ENCODE measurements around the gene ARSG. TPM values are rescaled to one million over a fixed set of nuclear protein-coding genes. Genes with fewer than 3 reads are reported as not detected.

ARSG gene
- total and polyA plus RNA-seq, 4 donors: 1.5 to 5.4 (median 2.3) TPM

DNA sequence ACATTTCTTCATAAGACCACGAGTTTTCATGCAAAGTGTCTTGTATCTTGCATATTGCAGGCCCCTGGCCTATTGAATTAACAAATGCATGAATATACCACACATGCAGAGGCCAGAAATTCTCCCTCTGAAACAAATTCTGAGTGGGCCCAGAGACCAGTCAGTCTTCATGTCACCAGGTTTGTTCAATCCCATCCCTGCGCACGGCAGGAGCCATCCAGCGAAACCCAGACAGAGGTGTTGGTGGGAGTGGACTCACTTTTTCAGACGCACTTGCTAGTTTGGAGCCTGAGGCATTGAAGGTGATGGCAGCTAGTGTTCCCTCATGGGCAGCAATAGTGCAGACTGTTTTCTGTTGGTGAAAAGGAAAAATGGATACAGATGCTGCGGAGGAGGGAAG, 144.1 kb downstream of the ARSG start:
- Histone ChIP-seq H3K4me1 (ENCODE audit: control insufficient read depth in 4 of 4, insufficient read depth in 4 of 4, low read length in 3 of 4) (peaks cover 0 to 21% (median 10%) of the 10 kb centered on the region in 4 donors), H3K27ac (ENCODE audit: low read depth in 1 of 2, low read length in 2 of 2) (no peak overlapping the region), H3K4me3 (ENCODE audit: low read depth in 1 of 3, low read length in 3 of 3) (no peak overlapping the region), H3K36me3 (ENCODE audit: control insufficient read depth in 4 of 4, insufficient read depth in 3 of 4, low read depth in 1 of 4, low read length in 3 of 4) (peaks cover 2 to 28% (median 19%) of the 10 kb centered on the region in 4 donors), H3K9me3 (ENCODE audit: control insufficient read depth in 4 of 4, low read length in 3 of 4) (no peaks in the 10 kb centered on the region), H3K9ac (ENCODE audit: low read depth in 1 of 2, low read length in 2 of 2) (no peak overlapping the region), H3K27me3 (ENCODE audit: control insufficient read depth in 4 of 4, insufficient read depth in 4 of 4, low read length in 3 of 4) (no peaks in the 10 kb centered on the region)
- TF ChIP-seq NR2F2 (IDR thresholded peaks at IDR 0.05): no peak
- TF ChIP-seq, protein P1, sequence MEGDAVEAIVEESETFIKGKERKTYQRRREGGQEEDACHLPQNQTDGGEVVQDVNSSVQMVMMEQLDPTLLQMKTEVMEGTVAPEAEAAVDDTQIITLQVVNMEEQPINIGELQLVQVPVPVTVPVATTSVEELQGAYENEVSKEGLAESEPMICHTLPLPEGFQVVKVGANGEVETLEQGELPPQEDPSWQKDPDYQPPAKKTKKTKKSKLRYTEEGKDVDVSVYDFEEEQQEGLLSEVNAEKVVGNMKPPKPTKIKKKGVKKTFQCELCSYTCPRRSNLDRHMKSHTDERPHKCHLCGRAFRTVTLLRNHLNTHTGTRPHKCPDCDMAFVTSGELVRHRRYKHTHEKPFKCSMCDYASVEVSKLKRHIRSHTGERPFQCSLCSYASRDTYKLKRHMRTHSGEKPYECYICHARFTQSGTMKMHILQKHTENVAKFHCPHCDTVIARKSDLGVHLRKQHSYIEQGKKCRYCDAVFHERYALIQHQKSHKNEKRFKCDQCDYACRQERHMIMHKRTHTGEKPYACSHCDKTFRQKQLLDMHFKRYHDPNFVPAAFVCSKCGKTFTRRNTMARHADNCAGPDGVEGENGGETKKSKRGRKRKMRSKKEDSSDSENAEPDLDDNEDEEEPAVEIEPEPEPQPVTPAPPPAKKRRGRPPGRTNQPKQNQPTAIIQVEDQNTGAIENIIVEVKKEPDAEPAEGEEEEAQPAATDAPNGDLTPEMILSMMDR (IDR thresholded peaks at IDR 0.05; ENCODE audit: low read depth, low read length, missing input control): no peak
- no peak for TF ChIP-seq RXRA (IDR thresholded peaks at IDR 0.05)
- TF ChIP-seq FOXA2 (IDR thresholded peaks at IDR 0.05): no peak
- no peak for TF ChIP-seq JUND (IDR thresholded peaks at IDR 0.05)
- no peak for TF ChIP-seq ATF3 (IDR thresholded peaks at IDR 0.05)
- no peak for TF ChIP-seq GABPA (IDR thresholded peaks at IDR 0.05 in 1 of 2, conservative IDR thresholded peaks at IDR 0.05 in 1 of 2)
- no peak for TF ChIP-seq EGR1 (IDR thresholded peaks at IDR 0.05; ENCODE audit: low read depth in 2 of 2)
- no peak for TF ChIP-seq FOXA1 (IDR thresholded peaks at IDR 0.05)
- TF ChIP-seq YY1 (IDR thresholded peaks at IDR 0.05): no peak
- TF ChIP-seq SP1 (IDR thresholded peaks at IDR 0.05): no peak
- TF ChIP-seq, protein P2, sequence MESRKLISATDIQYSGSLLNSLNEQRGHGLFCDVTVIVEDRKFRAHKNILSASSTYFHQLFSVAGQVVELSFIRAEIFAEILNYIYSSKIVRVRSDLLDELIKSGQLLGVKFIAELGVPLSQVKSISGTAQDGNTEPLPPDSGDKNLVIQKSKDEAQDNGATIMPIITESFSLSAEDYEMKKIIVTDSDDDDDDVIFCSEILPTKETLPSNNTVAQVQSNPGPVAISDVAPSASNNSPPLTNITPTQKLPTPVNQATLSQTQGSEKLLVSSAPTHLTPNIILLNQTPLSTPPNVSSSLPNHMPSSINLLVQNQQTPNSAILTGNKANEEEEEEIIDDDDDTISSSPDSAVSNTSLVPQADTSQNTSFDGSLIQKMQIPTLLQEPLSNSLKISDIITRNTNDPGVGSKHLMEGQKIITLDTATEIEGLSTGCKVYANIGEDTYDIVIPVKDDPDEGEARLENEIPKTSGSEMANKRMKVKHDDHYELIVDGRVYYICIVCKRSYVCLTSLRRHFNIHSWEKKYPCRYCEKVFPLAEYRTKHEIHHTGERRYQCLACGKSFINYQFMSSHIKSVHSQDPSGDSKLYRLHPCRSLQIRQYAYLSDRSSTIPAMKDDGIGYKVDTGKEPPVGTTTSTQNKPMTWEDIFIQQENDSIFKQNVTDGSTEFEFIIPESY (IDR thresholded peaks at IDR 0.05): no peak
- TF ChIP-seq MAX (IDR thresholded peaks at IDR 0.05): no peak
- no peak for TF ChIP-seq HNF4A (conservative IDR thresholded peaks at IDR 0.05)
- TF ChIP-seq TAF1 (conservative IDR thresholded peaks at IDR 0.05): no peak
- DNase-seq (ENCODE audit: low spot score): no peak
- 97% methylated on average over 6 of the region's 6 CpGs for WGBS

DNA sequence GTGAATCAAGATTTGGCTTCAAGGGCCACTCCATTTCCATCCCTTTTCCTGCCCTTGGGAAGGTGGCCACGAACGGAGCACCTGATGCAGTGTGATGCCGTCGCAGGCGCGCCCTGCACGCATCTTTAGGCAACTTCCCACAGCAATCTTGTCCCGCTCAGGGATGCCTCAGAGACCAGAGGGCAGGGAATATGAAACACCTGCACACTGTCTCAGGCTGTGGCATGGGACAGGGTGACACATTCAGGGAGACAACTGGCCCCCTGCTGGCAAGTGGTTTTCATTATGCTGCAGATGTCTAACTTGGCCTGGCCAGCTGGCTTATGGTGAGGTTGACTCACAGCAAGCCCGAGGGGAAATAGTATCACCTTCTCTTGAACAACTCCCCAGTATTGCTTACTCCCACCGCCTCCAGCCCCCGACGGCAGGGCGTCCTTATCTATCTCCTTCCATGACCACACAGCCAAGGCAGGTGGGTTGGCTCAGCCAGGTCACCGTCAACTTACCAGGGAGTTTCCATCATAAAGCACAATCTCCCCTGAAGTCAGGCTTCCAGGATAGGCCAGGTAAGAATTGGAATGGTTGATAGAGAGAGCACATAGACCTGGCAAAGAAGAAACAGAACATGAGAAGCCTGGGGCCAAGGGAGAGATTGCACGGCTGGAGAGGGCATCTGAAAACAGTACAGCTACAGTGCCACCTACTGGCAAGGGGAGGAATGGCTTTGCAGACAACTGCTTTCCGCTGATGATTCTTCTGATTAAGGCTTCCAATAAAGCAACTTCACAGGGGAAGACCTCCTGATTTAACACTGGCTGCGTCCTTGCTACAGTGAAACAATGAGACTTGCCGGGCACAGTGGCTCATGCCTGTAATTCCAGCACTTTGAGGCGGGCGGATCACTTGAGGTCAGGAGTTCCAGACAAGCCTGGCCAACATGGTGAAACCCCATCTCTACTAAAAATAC, 144.9 kb downstream of the ARSG start:
- H3K27ac ChIP-seq (ENCODE audit: low read depth in 1 of 2, low read length in 2 of 2): no peak overlapping the region
- no peak overlapping the region for H3K9ac ChIP-seq (ENCODE audit: low read depth in 1 of 2, low read length in 2 of 2)
- H3K4me3 ChIP-seq (ENCODE audit: low read depth in 1 of 3, low read length in 3 of 3): no peak overlapping the region
- WGBS: 63% methylated on average over 20 of the region's 20 CpGs
- no peaks in the 10 kb centered on the region for H3K27me3 ChIP-seq (ENCODE audit: control insufficient read depth in 4 of 4, insufficient read depth in 4 of 4, low read length in 3 of 4)
- H3K9me3 ChIP-seq (ENCODE audit: control insufficient read depth in 4 of 4, low read length in 3 of 4): no peaks in the 10 kb centered on the region
- peak; percentile 86 for DNase-seq (ENCODE audit: low spot score)
- peaks cover 2 to 21% (median 16%) of the 10 kb centered on the region in 4 donors for H3K36me3 ChIP-seq (ENCODE audit: control insufficient read depth in 4 of 4, insufficient read depth in 3 of 4, low read depth in 1 of 4, low read length in 3 of 4)
- peaks cover 0 to 21% (median 10%) of the 10 kb centered on the region in 4 donors for H3K4me1 ChIP-seq (ENCODE audit: control insufficient read depth in 4 of 4, insufficient read depth in 4 of 4, low read length in 3 of 4)
- no peak for TF ChIP-seq GABPA (IDR thresholded peaks at IDR 0.05 in 1 of 2, conservative IDR thresholded peaks at IDR 0.05 in 1 of 2)
- peak; percentile 91 to 93 for TF ChIP-seq RAD21 (IDR thresholded peaks at IDR 0.05)
- TF ChIP-seq, protein P1 (IDR thresholded peaks at IDR 0.05; ENCODE audit: low read depth, low read length, missing input control): peak; percentile 95
- TF ChIP-seq TAF1 (conservative IDR thresholded peaks at IDR 0.05): no peak
- TF ChIP-seq YY1 (IDR thresholded peaks at IDR 0.05): no peak
- peak in 1 of 2 donors; percentile 9 for TF ChIP-seq RXRA (IDR thresholded peaks at IDR 0.05)
- TF ChIP-seq REST (IDR thresholded peaks at IDR 0.05): no peak
- no peak for TF ChIP-seq MAX (IDR thresholded peaks at IDR 0.05)
- no peak for TF ChIP-seq HNF4G (IDR thresholded peaks at IDR 0.05)
